Smooth muscle cell of the brain vasculature (primary cell): ENCODE measurements around the gene IFITM5.

Experiments used
- DNase-seq: peaks from one replicate; pipeline ENCODE4 v3.0.0-alpha.2; 2012; ENCODE audit warnings: low read depth, low spot score

IFITM5 gene

DNA sequence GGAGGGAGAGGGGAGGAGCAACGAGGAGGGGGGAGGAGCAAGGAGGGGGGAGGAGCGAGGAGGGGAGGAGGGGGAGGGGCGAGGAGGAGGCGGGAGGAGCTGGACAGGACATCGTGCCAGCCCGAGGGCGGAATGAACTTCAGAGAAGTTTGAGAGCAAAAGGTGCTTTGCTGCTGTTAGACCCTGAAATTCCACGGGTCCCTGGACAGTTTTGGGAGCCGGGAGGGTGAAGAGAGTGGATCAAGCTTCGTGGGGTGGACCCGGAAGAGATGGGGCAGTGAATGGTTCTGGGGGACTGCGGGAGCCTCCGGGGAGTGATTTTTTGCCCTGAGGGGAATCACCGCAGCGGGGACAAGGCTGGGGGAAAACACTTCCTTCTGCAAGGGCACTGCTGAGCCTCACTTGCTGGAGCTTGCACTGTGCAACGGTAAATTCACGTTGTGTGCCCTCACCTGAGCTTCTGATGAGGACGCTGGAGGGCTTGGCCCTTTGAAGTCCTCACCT, 31.8 kb downstream of the IFITM5 start:
- no peak for DNase-seq

DNA sequence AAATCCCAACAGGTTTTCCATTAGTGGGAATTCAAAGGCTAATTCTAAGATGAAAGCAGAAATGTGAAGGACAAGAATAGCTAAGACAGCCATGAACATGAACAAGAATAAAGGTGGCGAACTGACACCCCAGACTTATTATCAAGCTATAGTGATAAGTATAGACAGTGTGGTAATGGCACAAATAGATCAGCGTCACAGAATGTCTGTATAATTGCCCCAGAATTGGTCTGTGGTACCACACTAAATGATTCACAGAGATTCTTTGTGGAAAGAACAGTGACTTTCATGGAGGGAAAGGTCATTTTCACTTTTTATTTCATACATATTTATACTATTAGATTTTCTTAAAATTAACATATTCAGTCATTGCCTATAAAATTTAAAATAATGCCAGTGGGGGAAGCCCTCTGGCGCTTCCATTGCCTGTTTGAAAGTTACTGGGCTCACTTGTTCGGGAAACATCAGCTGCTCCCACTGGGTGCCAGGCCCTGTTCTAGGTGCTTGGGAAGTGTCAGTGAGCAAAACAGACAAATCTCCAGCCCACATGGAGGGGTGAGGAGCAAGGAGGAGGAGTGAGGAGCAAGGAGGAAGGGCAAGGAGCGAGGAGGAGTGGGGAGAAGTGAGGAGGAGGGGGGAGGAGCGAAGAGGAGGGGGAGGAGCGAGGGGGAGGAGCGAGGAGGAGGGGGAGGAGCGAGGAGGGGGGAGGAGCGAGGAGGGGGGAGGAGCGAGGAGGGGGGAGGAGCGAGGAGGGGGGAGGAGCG, 32.5 kb downstream of the IFITM5 start:
- DNase-seq: no peak

DNA sequence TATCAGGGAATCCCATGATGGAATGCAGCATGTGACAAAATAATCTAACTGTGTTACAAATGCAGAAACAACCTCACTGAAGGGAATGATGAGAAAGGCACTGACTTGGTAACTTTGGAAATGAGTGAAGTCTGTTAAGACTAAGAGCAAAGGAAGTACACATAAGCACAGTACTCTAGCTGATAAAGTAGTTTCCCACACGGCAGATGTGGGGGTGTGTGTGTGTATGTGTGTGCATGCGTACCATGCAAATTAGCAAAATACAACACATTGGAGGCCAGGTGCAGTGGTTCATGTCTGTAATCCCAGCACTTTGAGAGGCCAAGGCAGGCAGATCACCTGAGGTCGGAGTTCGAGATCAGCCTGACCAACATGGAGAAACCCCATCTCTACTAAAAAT, 37.7 kb downstream of the IFITM5 start:
- DNase-seq: no peak

DNA sequence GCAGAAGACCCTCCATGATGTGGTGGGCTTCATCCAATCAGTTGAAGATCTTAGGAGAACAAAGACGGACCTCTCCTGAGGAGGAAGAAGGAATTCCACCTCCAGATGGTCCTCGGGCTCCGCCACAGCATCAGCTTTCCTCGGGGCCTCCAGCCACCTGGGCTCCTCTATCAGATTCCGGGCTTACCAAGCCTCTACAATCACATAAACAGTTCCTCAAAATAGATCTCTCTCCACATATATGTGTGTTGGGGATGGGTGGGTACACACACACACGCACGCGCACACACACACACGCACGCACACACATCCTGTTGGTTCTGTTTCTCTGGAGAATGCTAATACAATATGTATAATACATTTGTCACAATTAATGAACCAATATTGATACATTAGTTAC, 39.9 kb downstream of the IFITM5 start:
- DNase-seq: no peak

DNA sequence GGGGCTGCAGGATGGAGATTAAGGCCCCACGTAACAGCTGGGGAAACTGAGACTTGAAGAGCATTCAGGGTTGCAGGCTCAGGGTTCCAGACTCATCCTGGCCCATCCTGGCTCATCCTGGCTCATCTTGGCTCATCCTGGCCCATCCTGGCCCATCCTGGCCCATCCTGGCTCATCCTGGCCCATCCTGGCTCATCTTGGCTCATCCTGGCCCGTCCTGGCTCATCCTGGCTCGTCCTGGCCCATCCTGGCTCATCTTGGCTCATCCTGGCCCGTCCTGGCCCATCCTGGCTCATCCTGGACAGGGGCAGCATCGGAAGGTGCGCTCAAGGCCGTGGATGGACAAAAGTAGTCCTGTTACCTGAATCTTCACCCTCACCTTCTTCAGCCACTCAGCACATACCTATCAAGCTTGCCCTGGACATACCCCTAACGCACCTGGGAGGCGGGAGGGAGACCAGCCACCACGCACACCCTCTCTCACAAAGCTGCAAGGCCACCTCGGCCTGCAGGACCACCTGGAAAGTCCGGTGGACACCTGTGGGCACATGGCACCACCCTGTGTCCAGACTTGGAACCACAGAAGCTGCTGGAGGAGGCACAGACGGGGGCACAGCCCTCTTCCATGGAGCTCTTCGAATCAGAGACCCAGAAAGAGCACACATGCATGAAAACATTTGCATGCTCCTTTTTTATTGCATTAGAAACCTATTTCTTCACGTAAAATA, 41.4 kb downstream of the IFITM5 start:
- DNase-seq: no peak

DNA sequence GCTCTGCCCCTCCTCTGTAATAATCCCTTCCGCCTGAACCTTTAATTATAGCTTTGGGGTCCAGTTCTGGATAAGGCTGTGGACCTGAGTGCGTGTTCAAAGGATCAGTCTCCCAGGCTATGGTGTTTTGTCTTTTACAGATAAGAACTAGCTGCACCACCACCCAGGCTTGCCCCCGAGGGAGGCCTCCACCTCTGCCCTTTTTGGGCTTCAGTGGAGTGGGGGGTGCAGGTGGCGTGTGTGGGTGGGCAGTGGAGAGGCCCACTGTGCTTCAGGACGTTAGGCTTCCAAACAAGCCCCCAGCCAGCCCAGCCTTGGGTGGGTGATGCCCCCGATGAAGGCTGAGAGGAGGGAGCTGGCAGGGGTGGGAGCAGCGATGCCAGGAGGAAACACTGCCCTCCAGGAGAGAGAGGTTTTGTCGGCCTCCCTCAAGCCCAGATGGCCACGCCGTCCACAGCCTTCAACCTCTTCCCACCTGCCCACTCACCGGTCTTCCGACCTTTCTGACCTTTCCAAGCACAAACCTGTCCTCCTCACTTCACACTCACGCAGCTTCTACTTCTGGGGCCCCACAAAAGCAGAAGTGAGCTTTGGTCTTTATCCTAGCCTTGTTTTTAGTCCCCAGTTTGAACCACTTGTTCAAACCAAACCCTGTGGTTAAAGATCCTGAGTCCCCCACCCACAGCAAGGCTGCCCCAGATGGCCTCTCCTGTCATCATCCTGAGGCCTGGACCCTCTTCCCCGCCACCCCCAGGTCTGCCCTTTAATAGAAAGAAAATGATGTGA, 42.2 kb downstream of the IFITM5 start:
- DNase-seq: no peak

DNA sequence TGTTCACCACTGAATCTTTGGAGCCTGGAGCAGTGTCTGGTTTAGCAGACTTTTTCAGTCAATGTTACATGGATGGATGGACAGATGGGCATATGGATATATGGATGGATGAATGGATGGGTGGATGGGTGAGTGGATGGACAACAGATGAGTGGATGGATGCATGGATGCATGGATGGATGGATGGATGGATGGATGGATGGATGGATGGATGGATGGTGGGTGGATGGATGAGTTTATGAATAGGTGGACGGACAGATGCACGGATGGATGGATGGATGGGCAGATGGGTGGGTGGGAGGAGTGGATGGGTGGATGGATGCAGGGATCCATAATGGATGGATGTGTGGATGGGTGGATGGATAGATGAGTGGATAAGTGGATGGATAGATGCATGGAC, 43.5 kb downstream of the IFITM5 start:
- no peak for DNase-seq

DNA sequence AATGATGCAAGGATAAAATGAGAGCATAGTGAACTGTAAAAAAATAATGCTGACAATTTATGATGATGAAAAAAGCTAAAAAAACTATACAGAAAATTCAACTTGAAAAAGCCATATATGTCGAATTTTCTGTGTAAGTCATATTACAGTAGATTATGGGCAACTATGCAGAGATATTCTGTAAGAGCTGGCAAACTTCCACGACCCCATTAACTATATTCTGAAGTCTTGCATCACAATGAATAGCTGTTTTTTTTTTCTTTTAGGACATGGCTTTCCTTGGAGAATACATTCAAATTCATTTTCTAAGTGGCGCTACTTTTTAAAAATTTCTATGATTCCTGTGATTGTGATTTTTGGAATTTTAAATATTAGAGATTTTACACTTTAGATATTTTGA, 44.1 kb downstream of the IFITM5 start:
- DNase-seq: no peak

DNA sequence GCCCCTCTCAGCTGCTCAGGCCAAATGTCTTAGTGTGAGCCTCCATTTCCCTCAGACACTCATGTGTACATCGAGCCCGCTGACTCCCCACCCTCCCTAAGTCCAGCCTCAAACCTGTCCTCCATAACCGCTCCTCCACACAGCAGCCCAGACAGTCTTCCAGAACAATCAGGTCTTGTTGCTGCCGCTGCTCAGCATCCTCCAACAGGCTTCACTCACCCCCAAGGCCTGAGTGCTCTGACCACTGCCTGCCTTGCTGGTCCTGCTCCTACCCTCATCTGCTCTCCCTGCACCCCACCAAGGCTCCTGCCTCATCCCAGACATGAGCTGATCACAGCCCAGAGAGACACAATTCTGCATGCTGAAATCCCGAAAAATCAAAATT, 45.4 kb downstream of the IFITM5 start:
- DNase-seq: no peak

DNA sequence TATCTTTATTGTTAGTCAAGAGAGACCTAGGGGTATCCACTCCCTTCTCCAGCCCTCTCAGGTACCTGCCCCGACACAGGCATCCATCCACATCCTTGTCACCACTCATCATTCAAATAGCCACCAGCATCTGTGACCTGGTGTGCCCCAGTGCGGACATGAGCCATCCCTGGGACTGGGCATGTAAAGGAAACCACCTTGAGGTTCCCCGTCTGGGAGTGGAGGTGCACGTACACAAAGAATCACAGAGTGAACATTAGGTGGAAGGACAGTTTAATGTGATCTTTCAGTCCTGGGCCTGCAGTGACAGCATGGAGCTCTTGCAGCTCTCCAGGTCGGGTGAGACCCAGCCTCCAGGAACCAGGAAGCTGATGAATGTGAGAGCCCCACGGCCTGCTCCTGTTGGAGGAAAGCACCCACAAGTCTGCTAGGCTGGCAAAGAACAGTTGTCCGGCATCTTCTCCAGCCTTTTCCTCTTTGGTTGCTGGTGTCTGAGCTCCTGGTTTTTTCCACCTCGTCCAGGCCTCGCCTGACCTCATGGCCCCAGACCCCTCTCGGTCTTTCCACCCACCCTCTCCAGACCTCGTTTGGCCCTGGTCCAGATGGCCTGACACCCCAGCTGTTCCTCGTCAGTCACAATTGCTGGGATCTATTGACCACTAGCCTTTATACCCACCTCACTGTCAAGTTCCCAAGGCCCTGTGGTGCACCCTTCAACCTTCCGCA, 46.0 kb downstream of the IFITM5 start:
- DNase-seq: no peak

DNA sequence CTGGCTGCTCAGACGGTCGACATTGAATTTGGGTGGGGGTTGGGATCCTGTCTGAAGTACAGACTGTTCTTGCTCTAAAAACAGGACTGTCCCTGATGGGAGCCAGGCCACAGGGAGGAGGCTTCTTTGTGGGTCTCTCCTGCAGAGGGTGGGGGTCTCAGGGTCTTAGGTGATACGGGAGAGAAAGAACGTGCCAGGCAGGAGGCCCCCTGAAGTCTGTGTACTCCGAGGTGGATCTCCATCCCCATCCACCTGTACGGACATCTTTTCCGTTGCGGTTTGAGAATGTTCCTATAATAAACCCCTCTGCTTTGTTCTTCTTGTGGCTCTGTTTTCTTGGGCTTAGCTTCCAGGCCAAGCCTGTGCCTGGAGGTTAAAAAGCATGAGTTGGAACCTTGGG, 46.7 kb downstream of the IFITM5 start:
- DNase-seq: no peak

DNA sequence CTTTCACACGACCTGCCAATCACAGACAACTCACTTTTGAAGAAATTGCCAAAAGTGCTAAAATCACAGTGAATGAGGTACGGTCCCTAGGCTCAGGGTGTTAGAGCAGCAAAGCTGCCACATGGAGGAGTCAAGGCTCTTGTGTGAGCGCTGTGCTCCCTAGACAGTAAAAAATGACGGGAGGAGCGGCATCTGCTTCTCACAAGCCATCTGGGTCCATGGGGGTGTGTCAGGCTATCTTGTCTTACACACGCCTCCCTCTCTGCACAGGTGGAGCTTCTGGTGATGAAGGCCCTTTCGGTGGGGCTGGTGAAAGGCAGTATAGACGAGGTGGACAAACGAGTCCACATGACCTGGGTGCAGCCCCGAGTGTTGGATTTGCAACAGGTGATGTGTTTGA, 47.8 kb downstream of the IFITM5 start:
- DNase-seq: no peak

DNA sequence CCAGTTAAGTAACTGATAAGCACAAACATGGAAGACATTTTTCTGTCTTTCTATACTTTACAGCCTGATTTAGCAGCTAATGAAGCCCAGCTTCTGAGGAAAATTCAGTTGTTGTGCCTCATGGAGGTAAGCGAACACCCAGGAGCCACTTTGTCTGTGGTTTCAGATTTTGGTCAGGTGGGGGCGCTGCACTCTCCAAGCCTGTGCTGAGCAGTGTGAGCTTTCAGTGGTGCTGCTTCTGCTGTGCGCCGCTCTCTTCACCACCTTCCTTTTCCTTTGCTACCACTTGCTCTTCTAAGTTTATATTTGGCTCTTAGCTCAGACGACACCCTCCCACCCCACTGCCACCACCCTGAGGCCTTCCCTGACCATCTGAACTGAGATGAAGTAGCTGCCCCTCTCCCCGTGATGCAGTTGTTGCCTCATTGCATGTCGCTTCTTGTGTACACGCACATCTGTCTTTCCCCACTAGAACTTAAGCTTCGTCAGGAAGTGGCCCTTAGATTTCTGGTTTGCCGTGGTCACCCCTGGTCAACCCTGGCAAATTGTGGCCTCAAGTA, 48.5 kb downstream of the IFITM5 start:
- DNase-seq: no peak

DNA sequence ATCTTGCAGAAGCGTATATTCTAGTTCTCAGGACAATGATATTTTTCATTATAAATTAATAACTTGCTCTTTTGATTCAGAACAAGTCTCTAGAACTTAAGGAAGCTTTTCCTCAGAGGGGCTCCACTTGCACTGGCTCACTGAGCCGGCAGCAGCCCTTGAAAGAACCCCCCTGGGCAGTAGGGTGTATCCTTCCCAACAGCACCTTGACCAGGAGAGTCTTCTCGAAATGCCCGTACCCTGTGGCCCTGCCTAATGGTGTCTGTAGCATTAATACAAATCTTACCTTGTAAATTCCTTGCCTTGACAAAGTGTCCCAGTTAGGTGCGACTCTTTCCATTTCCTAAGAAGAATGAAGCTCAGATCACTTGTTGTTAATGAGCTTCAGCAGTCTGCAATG, 49.1 kb downstream of the IFITM5 start:
- DNase-seq: no peak

DNA sequence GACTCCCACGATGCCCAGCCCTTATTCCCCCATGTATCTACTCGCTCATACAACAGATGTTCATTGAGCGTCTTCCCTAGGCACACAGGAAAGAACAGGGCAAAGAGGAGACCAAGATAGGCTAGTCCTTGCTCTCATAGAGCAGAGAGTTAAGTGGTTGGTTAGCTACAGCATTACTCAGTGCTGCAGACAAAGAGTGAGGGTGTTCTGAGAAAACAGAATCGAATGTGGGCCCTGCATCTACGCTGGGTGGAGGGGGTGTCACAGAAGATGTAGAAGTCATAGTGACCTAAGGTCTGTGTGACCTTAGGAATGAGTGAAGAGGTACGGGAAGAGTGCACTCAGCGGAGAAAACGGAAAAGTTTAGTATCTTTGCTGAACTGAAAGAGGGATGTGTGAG, 50.3 kb downstream of the IFITM5 start:
- DNase-seq: no peak
